T-helper 9 cell (primary cell): ENCODE data around the gene FHIT.
"Not testable (repeated sequence)": the region's sequence is repeated elsewhere in the genome, so short reads cannot be mapped to it uniquely, and the experiment has no call there.

Source experiments
- DNase-seq: peaks from one replicate; pipeline ENCODE4 v3.0.0-alpha.2; 2020

The FHIT gene

DNA sequence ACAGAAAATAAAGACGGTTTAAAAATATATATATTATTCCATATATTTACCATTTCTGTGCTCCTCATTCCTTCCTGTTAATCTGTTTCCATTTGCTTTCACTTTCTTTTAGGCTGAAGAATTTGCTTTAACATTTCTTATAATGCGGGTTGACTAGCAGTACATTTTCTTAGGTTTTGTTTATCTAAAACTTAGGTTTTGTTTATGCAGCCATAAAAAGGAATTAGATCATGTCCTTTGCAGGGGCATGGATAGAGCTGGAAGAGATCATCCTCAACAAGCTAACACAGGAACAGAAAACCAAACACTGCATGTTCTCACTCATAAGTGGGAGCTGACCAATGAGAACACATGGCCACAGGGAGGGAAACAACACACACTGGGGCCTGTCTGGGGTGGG lies 578.1 kb downstream of the FHIT start:
- DNase-seq, result no peak

DNA sequence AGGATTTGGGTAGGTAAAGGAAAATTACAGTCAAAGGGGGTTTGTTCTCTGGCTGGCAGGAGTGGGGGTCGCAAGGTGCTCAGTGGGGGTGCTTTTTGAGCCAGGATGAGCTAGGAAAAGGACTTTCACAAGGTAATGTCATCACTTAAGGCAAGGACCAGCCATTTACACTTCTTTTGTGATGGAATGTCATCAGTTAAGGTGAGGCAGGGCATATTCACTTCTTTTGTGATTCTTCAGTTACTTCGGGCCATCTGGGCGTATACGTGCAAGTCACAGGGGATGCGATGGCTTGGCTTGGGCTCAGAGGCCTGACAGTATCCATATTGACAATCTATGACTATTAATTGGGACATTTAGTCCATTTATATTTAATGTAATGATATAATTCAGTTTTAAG lies 578.9 kb downstream of the FHIT start:
- not testable (repeated sequence) for DNase-seq

DNA sequence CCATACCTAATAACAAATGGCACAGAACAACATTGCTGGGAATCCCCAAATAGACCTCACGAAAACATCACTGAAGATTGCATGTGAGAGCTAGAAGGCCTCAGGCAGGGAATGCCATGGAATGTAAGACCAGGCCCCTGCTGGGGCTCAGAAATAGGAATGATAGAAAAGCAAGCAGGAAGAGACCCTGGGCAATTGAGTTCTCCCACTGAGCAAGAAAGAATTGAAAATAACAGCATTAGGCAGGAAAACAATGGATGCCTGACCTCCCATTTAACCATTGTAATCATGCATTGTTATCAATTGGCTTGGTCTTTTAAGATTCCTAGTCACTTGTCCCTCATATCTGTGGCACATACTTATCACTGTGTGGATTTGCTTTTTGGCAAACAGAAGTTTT lies 581.6 kb downstream of the FHIT start:
- DNase-seq, result no peak

DNA sequence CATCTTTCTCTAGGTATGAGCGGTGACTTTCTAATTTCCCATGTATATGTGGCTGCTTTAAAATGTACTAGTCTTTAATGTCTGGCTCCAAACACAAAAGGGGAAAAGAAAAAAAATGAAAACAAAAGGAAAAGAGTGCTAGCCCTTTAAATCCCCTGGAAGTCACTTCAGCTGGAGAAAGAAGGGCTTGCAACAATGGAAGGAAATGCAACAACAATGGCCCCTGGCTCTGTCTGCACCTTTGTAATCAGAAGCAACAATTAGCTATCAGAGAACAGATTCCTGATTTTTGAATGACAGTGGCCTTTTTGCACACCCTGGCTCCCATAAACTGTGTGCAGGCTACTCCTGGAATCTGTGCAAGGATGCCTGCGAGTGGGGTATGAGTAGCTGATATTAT lies 591.2 kb downstream of the FHIT start:
- no peak for DNase-seq

DNA sequence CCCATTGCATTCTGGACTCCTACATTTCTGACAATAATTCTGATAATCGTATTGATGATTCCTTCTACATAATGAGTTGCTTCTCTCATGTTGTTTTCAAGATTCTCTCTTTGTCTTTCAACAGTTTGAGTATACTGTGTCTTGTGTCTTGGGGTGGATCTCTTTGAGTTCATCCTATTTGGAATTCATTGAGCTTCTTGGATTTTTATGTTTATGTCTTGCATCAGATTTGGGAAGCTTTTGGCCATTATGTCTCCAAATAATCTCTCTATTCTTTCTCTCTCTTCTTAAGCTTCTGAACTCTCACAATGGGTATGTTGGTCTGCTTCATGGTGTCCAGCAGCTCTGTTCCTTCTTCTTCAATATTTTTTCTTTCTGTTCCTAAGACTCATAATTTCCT lies 592.2 kb downstream of the FHIT start:
- DNase-seq, result no peak

DNA sequence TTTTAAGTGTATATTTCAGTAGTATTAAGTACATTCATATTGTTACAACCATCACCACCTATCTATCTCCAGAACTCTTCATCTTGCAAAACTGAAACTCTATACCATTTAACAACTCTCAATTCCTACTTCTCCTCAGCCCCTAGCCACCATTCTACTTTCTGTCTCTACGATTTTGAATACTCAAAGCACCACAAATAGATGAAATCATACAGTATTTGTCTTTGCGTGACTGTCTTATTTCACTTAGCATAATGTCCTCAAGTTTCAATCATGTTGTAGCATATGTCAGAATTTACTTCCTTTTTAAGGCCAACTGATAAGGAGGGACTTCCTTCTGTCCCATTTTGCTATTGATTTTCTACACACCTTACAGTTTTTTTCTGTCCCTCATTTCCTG lies 593.3 kb downstream of the FHIT start:
- DNase-seq, result no peak

DNA sequence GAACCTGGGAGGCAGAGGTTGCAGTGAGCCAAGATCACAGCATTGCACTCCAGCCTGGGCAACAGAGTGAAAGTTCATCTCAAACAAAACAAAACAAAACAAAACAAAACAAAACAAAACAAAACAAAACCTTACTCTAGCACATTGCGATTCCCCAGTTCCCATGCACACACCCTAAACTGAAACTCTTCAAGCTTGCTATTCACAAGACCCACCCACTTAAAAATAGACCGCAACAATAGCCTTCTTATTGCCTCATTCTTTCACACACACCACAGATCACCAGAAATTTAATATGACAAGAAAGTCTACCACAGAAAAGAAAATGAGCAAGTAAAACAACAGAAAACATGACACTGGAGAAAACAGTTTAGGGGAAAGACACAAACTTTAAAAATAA lies 598.4 kb downstream of the FHIT start:
- no peak for DNase-seq

DNA sequence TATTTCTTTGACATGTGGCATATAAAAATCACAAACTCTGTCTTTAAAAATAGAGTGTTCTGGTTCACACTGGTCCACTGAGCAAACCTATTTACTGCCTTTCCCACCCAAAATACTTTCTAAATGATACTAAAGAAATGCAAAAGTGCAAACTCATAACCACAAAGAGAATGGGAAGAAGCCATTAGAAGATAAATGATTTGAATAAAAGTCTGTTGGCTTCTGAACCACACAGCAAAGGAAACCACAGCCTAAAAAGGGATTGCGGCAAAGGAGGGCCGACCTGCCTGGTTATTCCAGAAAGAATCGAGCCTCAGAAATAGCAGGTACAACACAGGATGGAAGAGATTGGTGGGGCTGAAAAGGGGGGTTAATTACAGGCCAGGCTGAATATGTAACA lies 599.5 kb downstream of the FHIT start:
- DNase-seq, result no peak

DNA sequence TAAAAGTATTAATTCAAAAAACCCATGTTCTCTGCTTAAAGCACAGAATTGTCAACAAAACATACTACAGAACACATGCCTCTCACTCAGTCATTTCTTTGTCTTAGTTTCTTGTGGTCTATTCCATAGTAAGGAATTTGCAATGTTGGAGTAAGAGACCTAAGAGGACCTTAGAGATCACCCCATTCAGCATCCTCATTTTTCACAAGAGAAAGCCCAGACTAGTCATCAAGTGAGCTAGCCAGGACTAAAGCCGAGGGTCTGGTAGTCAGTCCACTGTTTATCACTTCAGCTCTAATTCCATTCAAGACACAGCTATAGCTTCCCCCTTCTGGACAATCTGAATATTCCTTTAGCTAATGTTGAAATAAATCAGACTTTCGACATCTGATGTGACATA lies 601.1 kb downstream of the FHIT start:
- DNase-seq, result no peak

DNA sequence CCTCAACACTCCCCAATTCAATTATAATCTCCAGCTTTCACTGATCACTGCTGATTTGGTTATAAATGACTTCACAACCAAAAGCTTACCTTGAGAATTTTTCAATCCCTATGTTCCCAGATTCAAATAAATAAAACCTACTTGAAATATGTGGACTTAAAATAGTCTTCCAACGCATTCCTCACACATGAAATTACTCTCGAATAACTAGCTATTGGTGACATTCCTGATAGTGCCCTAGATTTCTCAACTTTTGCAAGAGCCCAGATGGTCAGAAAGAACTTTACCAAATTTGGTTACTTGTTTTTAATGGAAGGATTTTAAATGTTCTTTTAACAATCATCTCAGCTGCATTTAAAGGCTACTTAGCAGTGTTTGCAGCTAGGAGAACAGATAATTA lies 605.5 kb downstream of the FHIT start:
- DNase-seq, result no peak

DNA sequence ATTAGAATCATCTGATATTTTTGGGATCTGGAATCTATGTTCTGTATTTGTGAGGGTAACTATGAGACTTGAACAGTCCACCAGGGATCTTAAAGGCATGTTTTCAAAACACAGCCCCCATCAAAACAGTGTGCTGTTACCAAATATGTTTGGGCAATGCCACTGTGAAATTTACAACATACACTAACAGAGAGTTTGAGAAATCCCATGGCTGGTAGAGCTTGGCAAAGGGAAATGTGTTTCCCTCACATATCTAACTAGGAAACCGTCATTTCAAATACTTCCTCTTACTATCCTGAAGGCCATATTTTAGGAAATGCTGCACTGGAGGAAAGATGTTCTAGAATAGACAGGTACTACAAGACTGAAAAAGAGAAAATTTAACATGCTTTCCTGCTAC lies 607.4 kb downstream of the FHIT start:
- no peak for DNase-seq

DNA sequence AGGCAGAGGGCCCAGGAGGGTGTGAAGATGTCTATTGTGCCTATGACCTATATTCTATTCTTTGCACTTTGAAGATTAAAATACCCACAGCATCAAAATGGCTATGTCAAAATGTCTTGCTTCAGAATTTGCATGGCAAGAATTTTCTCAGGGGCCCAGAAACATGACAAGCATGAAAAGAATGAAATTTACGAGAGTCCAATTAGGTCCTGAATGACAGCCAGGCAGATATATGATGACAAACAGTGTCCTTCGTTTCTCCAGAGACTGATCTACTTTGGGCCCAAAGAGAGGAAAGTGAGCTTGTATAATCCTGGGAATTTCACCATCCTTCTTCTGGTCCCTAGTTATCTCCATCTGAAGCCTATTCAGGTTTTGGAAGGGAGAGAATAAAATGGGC lies 609.9 kb downstream of the FHIT start:
- no peak for DNase-seq

DNA sequence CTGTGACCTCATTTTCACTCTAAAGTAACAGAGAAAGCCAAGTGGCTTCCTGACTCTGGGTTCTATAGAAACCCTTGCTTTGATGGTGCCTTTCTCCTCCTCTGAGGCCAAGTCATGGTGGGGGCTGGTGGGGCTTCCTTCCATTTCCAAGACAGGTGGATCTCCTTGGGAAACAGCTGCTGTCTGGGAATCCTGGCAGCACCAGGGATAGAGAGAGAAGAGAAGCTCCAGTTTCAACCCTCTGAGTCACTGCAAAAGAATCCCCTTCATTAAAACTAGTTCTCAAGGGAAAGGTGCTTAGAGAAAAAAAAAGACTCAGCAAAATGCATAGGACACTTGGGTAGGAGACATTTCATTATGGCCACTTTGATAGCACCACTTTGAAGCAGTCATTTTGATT lies 614.4 kb downstream of the FHIT start:
- DNase-seq, result no peak

DNA sequence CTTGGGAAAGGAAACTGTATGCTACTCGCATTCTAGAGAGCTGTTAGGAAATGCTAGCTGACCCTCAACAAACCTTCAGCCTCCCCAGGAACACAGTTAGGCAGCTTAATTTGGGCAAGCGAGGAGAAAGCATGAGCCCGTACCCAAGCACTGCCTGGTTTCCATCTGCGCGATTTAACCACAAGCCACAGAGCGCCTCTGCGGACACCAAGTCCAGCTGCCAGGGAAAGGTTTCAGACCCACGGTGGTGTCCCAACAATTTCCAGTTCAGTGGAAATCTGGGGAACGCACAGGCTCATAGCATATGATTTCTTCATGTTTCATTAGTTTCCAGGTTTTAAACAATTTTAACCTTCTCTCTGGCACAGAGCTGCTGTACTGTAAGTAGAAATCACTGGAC lies 617.6 kb downstream of the FHIT start:
- DNase-seq, result no peak

DNA sequence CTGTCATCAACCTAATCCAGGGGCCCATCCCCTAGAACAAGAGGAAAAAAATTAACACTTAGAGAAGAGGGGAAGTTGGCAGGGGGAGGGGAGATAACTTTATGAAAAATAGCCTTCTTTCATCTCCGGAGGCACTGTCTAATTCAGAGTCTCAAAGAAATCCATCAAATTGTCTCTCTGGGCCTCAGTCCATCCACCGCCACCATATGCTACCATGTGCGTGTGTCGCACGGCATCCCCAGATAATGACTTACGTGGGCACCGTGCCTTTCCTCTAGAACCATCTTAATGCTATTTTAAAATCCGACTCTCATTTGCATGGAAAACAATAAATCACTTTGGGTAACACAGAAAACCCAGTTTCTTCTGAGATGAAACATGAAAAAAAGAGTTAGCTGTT lies 619.7 kb downstream of the FHIT start:
- no peak for DNase-seq

DNA sequence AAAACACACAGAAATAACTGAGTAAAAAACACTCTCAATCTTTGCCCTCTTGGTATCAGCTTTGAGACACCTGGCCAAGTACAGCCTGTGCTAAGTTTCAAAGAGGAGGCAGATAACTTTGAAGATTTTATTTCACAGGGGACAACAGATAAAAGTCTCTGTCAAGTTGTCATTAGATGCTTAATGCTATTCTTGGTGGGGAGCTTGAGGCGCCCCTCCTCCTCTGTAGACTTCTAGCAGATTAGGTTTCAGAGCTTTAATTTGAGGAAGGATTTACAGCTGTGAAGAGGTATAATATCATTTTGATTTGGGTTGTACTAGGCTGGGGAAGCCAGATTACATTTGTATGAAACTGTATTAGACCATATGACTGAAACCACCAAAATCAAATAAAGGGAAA lies 620.3 kb downstream of the FHIT start:
- DNase-seq, result no peak

DNA sequence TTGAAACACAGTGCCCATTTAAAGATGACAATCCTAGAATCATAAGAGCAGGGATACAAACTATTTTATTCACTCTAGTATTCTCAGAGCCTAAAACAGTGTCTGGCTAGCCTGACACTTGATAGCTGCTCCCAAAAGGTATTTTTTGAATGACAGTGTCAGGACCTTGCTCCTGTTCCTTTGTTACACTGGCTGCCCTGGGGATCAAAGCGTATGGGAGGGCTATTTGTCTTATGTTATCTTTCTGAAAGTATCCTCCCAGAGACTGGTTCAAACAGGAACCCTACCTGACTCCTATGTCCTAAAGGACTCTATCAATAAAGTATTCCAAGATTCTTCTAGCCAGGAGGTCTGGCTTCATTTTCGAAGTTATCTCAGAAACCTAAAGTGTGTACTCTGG lies 621.4 kb downstream of the FHIT start:
- no peak for DNase-seq

DNA sequence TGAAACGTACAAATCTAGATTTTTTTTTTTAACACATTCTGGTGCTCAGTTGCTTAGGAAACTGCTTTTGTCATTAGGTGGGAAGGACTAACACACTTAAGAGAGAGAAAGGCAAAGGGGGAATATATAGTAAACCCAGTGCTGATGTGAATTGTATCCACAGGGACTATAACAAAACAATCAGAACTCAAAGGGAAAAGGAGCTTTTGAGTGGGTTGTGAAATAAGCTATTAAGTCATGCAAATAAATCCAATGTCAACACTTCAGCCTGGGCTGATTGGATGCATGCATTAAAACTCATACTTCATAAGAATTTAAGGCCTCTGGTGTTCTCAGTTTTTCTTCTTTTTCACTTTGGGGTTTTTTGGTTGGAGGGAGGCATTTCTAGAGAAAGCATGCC lies 628.9 kb downstream of the FHIT start:
- no peak for DNase-seq

DNA sequence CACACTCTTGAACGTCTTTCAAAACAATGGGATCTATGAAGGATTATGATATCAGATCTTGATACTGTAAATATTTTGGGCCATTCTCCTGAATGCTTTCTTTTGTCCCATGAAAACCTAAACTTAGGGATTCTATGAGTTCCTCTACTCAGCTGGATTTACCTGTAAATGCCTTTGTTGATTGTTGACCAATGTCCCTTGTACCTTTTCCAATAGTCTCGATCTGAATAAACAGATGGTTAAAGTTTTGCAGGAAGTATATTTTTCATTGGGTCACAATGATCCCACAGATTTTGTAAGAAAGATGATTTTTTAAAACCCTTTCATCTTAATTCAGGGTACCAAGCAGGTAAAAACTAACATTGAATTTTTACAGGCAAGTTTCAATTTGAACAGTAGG lies 634.1 kb downstream of the FHIT start:
- no peak for DNase-seq

DNA sequence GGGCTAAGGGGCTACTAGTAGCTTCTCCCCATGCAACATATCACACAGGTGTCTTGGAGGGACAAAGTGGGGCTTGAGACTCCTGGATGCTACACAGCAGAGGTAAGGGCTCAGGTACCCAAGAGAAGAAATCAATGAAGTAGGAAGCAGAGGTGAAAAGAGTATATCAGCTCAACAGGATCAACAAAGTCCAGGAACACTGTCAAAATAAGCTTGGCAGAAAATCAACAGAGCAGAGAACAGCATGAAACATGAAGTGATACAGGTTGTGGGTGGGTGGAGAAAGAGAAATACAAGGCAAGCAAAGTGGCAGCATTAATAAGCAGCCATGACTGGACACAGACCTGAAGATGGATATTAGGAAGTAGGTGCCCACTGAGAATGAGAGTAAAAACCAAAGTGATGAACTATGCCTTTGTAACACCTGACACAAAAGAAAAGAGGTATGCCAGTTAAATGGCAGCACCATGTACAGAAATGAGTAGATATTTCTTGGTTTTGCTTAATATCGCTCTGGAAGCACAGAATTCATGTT lies 637.4 kb downstream of the FHIT start:
- DNase-seq, result no peak

DNA sequence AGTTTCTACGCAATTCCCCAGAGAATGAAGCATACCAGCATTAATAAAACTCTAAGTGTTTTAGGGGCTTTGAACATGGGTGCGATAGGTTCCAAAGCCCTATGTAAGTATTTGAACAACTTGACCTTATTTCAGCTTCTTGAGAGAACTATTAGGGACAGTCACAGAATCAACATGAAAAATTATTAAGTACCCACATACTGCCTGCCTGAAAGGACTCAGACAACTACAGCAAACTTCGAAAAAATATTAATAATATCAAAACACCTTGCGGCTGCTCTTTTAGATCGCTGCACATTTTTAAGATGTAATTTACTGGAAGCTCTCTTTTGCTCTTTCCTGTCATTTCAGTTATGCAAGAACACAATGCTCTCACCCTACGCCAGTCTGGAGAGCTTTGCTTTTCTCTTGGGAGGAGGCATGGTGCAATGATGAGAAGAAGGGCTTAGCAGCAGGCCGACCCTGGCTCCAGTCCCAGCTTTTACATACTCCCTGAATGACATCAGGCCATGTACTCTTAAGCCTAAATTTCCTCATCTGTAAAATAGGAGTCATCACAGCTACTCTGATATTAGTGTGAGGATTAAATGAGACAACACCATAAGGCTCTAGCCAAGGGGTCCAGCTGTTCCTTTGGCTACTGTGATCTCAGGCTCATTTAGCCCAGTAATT lies 640.7 kb downstream of the FHIT start:
- DNase-seq, result no peak

DNA sequence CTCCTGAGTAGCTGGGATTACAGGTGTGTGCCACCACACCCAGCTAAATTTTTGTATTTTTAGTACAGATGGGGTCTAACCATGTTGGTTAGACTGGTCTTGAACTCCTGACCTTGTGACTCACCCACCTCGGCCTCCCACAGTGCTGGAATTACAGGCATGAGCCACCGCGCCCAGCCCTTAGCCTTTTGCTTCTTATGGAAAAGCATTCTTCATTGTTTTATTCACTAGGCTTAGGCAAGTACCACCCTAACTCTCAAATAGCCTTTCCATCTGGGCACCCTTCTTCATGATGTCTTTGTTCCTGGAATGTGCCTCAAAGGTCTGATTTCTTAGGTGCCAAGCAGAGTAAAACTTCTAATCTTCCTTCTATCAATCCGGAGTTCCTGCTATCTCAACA lies 641.8 kb downstream of the FHIT start:
- no peak for DNase-seq

DNA sequence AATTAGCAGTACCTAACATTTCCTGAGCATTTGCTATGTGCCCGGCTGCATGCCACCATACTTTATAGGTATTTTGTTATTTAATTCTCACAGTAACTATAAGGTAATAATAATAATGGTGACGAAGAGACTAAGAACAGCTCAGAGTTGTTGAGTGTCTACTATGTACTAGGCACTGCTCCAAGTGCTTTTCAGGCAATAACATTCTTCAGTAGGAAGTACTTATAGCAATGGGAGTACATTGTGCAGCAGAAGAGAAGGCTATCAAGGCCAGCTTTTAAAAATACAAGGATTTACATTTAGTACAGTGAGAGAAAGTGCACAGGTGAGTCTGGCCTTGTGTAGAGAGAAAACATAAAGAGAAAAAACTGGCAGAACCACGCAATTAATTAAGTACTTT lies 647.4 kb downstream of the FHIT start:
- no peak for DNase-seq

DNA sequence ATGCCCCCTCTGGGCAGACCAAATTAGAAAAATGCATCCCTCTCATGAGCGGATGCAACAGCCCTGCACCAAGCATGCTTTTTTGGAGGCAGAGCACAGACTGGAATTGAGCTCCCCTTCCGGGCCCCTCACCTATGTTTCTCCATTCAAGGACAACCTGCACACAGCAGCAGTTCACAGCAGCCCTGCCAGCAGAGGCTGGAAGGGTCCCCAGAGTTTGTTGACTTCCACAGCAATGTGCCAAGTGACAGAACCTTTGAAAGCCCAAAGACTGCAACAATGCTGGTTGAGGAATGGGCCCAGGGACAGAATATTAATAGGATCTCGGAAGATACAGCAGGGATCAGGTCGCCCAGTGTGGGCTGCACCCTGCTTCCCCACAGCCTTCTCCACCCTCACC lies 650.4 kb downstream of the FHIT start:
- no peak for DNase-seq

DNA sequence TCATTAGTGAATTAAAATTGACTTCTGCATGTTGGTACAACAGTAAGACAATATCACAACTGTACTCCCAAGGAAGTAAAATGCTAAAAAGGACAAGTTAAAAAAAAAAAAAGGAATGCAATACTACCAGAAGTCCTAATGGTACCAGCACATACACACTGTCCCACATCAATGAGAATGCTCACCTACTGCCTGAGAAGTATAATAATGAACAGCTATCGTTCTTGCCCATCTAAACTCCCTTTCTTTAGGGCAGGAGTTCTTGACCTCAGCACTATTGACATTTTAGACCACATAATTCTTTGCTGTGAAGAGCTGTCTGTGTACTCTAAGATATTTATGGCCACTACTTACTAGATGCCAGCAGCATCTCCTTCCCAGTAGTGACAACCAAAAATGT lies 651.7 kb downstream of the FHIT start:
- no peak for DNase-seq

DNA sequence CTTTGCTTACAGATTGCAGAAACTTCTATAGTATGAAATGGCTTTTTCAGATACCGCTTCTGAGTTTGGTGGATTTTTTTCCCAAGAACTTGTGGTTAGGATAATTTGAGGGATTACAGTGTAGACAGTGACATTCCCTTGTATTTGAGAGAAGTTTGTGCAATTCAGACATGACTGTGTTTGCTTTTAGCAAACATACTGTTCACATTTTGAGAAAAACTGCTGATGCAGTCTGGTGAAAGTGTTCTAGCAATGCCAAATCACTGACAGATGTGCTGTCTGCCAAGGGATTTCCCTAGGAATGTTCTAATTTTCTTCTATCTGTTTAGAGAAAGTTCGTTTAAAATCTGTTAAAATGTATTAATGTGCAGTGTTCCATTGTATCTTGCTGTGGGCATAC lies 652.6 kb downstream of the FHIT start:
- DNase-seq, result no peak
